ENCODE results near the gene RRP1.
A peak's percentile ranks its signal among the peaks of the same experiment; 100 is the strongest.

Gene RRP1

DNA sequence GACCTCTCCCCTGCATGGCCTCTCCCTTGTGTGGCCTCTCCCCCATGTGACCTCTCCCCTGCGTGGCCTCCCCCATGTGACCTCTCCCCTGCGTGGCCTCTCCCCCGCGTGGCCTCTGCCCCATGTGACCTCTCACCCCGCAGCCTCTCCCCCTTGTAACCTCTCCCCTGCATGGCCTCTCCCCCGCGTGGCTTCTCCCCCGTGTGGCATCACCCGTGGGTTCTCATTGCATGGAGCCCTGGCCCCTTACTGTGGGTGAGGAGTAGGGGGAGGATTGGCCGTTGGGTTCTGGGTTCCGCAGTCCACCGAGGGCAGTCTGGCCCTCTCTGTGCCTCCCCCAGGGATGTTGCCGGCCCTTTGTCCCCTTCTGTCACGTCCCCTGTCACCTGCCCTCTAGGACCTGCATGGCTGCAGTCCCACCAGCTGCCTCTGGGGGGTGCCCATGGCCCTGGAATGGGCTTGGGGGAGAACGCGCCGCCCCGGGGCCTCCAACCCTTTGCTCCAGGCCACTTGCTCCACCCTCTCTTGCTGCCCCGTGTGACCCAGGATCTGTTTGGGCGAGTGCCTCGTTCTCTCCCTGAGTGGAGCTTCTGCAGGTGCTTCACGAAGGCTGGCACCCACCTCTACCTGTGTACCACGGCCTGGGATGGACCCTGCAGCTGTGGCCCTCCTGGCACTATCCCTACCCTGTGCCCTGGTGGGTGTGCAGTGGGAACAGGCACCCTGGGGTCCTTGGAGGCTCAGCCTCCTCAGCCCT is 21.3 kb downstream of the RRP1 start:
- Mint-ChIP-seq H3K36me3 (ENCODE audit: low read depth) (peaks cover 25% of the 10 kb centered on the region), H3K27me3 (no peaks in the 10 kb centered on the region), H3K4me1 (ENCODE audit: low read depth) (peaks cover 8% of the 10 kb centered on the region), H3K4me3 (no peak overlapping the region), H3K9me3 (no peaks in the 10 kb centered on the region), H3K27ac (peak overlapping the region; percentile 22)
- DNase-seq = peak; percentile 95

DNA sequence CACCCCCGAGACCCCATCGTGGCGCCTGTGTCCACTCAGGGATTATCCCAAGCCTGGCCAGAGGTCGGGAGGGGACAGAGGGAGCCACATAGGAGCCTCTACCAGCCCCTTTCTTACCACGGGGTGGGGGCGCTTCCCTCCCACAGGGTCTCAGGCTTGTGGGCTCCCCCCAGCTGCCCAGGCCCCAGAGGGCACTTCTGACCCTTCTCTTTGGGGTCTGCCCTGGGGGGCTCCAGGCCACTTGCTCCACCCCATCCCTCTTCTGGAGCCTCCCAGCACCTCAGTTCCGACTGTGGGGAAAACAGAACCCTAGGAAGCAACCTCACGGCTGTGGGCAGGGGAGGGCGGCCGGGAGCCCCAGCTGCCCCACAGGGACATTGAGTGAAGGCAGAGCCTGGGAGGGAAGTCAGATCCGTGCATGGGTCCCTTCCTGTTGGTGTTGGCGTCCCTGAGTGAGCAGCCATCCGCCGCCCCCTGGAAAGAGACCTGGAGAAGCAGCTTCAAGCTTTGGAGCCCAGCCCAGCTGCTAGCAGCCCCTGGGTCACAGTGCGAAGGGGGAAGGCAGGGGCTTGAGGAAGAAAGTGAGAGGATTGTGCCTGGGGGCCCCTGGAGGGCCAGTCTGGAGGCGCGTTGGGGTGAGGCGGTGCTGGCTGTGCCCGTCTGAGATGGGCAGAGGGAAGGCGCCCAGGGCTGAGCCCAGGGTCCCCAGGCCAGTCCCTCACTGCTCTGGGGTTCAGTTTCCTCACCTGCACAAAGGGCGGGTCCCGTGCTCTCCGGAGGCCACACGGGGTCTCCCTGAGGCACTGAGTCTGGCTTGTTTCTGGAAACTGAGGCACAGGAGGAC is 22.1 kb downstream of the RRP1 start:
- Mint-ChIP-seq H3K4me3 (no peak overlapping the region), H3K4me1 (ENCODE audit: low read depth) (peaks cover 8% of the 10 kb centered on the region), H3K9me3 (no peaks in the 10 kb centered on the region), H3K36me3 (ENCODE audit: low read depth) (peaks cover 17% of the 10 kb centered on the region), H3K27ac (no peak overlapping the region), H3K27me3 (no peaks in the 10 kb centered on the region)
- no peak for DNase-seq

DNA sequence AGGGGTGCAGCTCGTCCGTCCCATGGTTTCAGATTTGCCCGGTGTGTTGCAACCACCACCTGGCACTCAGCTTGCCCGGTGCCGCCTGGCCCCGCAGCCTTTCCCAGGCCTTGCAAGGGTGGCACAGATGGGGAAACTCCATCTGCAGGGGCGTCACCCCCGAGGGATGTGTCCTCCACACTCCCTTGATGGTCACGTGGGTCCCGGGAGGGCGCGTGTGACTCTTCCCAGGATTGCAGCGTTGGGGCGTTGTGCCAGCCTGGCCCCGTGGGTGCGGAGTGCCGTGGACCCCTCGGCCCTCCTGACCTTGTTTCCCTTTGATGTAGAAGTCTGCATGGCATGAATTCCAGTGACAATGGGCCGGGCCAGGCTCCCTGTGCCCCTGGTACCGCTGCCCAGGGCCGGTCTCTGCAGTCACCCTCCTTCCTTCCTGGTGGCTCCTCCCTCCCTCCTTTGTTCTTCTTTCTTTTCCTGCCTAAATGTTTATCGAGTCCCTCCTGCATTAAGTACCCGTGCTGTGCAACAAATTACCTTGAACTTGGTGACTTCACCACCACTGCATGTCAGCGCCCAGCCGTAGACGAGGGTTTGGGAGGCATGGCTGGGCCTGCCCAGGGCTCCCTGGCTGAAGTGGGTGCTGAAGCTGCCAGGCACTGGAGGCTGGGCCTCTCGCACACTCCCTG is 22.9 kb downstream of the RRP1 start:
- peaks cover 8% of the 10 kb centered on the region for H3K4me1 Mint-ChIP-seq (ENCODE audit: low read depth)
- H3K27me3 Mint-ChIP-seq = no peaks in the 10 kb centered on the region
- no peak overlapping the region for H3K4me3 Mint-ChIP-seq
- H3K9me3 Mint-ChIP-seq = no peaks in the 10 kb centered on the region
- no peak for DNase-seq
- peaks cover 11% of the 10 kb centered on the region for H3K36me3 Mint-ChIP-seq (ENCODE audit: low read depth)
- no peak overlapping the region for H3K27ac Mint-ChIP-seq

- Mint-ChIP-seq H3K36me3 (ENCODE audit: low read depth) (peaks cover 11% of the 10 kb centered on the region), H3K27me3 (no peaks in the 10 kb centered on the region), H3K27ac (no peak overlapping the region), H3K4me1 (ENCODE audit: low read depth) (peaks cover 8% of the 10 kb centered on the region), H3K4me3 (no peak overlapping the region), H3K9me3 (no peaks in the 10 kb centered on the region)
- no peak for DNase-seq
Measured at GRCh38 chr21:43812957-43813655, 23.7 kb downstream of the RRP1 start.

DNA sequence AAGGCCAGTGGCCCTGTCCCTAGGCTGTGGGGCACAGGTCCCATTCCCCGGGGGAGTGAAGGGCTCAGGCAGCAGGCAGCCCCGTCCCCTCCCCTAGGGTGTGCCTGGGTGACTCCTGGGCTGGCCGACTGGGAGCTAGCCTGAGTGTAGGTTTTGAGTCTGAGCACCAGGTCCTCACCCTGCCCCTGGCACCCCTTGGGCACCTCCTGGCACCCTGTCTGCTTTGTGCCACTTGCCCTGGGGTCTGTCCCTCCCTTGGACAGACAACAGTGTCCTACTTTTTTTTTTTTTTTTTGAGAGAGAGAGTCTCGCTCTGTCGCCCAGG is 24.2 kb downstream of the RRP1 start:
- Mint-ChIP-seq H3K36me3 (ENCODE audit: low read depth) (peaks cover 10% of the 10 kb centered on the region), H3K4me3 (no peak overlapping the region), H3K4me1 (ENCODE audit: low read depth) (peaks cover 8% of the 10 kb centered on the region), H3K27me3 (no peaks in the 10 kb centered on the region), H3K9me3 (peaks cover 2% of the 10 kb centered on the region), H3K27ac (no peak overlapping the region)
- no peak for DNase-seq

GRCh38 chr21:43814215-43815106 is 25.1 kb downstream of the RRP1 start:
- Mint-ChIP-seq H3K36me3 (ENCODE audit: low read depth) (peaks cover 10% of the 10 kb centered on the region), H3K4me3 (no peak overlapping the region), H3K9me3 (peaks cover 5% of the 10 kb centered on the region), H3K27ac (no peak overlapping the region), H3K4me1 (ENCODE audit: low read depth) (peaks cover 8% of the 10 kb centered on the region), H3K27me3 (no peaks in the 10 kb centered on the region)
- no peak for DNase-seq

DNA sequence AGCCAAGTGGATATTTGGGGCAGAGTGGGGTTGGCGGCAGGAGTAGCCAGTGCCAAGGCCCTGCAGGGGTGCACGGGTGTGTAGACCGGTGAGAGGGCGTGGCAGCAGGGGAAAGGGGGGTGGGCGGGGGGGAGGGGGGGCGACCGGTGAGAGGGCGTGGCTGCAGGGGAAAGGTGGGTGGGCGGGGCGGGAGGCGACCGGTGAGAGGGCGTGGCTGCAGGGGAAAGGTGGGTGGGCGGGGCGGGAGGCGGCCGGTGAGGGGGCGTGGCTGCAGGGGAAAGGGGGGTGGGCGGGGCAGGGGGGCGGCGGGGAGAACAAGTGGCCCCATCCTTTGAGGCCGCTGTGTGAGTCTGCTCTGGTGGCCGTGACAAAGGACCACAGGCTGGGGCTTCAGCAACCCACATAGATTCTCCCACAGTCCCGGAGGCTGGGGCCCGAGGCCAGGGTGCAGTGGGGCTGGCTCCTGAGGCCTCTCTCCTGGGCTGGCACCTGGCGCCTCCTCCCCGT is 25.8 kb downstream of the RRP1 start:
- no peaks in the 10 kb centered on the region for H3K27me3 Mint-ChIP-seq
- H3K36me3 Mint-ChIP-seq (ENCODE audit: low read depth) = peaks cover 5% of the 10 kb centered on the region
- no peak overlapping the region for H3K27ac Mint-ChIP-seq
- DNase-seq = no peak
- peaks cover 8% of the 10 kb centered on the region for H3K4me1 Mint-ChIP-seq (ENCODE audit: low read depth)
- no peak overlapping the region for H3K4me3 Mint-ChIP-seq
- peaks cover 5% of the 10 kb centered on the region for H3K9me3 Mint-ChIP-seq

- Mint-ChIP-seq H3K4me3 (no peak overlapping the region), H3K9me3 (peaks cover 5% of the 10 kb centered on the region), H3K4me1 (ENCODE audit: low read depth) (peaks cover 4% of the 10 kb centered on the region), H3K36me3 (ENCODE audit: low read depth) (peaks cover 5% of the 10 kb centered on the region), H3K27ac (no peak overlapping the region), H3K27me3 (no peaks in the 10 kb centered on the region)
- no peak for DNase-seq
Measured at GRCh38 chr21:43815991-43816390, 26.6 kb downstream of the RRP1 start.

DNA sequence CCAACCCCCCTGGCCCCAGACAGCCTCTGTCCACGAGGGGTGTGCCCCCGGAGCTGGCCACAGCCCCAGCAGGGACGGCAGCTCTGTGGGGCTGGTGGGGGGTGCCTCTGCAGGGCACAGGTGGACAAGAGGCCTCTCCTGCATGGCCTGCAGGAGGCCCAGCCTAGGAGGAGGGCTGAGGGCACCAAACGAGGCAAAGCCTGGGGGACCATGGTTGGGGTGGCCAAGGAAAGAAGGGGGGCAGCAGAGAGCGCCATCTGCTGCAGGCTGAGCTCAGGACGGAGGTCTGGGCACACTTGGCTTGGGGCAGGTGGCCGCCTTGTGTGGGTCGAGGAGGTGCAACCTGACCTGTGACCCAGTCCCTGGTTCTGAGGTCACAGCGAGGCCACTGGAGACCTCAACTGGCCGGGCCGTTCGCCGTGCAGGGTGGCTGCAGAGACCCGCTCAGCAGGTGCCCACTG is 27.3 kb downstream of the RRP1 start:
- H3K4me1 Mint-ChIP-seq (ENCODE audit: low read depth) = peaks cover 4% of the 10 kb centered on the region
- no peak overlapping the region for H3K27ac Mint-ChIP-seq
- H3K27me3 Mint-ChIP-seq = no peaks in the 10 kb centered on the region
- DNase-seq = no peak
- peaks cover 5% of the 10 kb centered on the region for H3K36me3 Mint-ChIP-seq (ENCODE audit: low read depth)
- H3K9me3 Mint-ChIP-seq = peaks cover 5% of the 10 kb centered on the region
- no peak overlapping the region for H3K4me3 Mint-ChIP-seq

DNA sequence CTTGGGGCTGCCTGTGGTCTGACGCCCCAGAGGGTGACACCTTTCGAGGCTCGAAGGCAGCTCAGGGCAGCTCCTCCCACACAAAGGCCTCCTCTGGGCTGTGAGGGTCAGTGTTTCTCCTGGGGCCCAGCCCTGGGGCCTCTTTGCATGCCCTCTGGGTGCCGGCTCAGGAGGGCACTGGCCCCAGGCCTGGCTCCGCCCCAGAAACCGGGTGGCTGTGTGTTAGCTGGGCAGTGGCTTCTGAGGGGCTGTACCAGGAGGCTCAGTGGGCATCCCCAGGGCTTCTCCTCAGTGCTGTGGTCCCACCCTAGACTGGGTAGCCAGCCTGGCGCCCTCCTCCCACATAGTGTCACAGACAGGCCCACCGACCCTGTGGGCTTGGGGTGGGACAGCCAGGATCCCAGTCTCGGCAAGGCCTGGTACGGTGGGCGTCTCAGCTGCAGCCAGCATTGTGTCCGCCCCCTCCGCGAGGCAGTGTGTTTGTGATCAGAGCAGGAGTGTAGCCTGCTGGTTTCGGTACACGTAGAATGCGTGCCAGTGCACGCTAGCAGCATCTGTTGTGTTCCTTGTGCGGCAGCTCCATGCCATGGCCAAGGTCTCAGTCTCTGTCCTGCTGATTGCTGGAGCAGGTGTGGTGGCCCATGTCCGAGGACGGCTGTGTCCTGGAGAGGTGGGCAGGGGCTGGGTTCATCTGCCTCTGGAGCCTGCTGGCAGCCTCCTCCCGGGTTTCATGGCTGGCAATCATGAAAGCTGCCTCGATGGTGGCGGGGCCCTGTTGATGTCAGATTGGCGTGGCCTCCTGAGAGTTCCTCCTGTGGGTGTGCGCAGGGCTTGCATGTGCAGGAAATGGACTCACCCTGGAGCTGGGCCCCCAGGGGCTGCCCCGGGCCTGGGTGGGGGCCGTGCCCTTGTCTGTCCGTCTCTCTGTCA is 28.0 kb downstream of the RRP1 start:
- no peak for DNase-seq
- Mint-ChIP-seq H3K9me3 (peaks cover 5% of the 10 kb centered on the region), H3K4me1 (ENCODE audit: low read depth) (peaks cover 4% of the 10 kb centered on the region), H3K36me3 (ENCODE audit: low read depth) (peaks cover 5% of the 10 kb centered on the region), H3K27me3 (no peaks in the 10 kb centered on the region), H3K27ac (no peak overlapping the region), H3K4me3 (no peak overlapping the region)

DNA sequence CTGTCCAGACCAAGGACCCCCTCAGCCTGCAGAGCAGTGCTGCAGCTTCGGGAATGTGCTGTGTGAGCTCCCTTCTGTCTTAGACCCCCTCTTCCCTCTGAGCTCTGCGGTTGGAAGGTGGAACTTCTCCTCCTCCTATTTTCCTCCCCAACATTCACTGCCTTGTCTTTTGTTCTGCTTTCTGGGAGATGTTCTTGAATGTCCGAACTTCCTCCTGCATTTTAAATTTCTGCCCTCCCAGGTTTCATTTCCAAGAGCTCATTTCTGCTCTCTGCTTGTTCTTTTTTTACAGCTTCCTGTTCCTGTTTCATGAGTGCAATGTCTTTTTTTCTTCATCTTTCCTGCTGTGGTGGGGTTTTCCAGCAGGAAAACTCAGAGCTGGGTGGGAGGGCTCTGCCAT is 29.3 kb downstream of the RRP1 start:
- no peak for DNase-seq
- Mint-ChIP-seq H3K36me3 (ENCODE audit: low read depth) (peaks cover 5% of the 10 kb centered on the region), H3K9me3 (peaks cover 5% of the 10 kb centered on the region), H3K27me3 (no peaks in the 10 kb centered on the region), H3K4me3 (no peak overlapping the region), H3K4me1 (ENCODE audit: low read depth) (peaks cover 4% of the 10 kb centered on the region), H3K27ac (no peak overlapping the region)

- Mint-ChIP-seq H3K27me3 (no peaks in the 10 kb centered on the region), H3K4me1 (ENCODE audit: low read depth) (peaks cover 4% of the 10 kb centered on the region), H3K36me3 (ENCODE audit: low read depth) (peaks cover 5% of the 10 kb centered on the region), H3K9me3 (peaks cover 5% of the 10 kb centered on the region), H3K27ac (no peak overlapping the region), H3K4me3 (no peak overlapping the region)
- no peak for DNase-seq
Measured at GRCh38 chr21:43819511-43820405, 30.4 kb downstream of the RRP1 start.

Measured in activated T-cell treated with anti-CD3 and anti-CD28 coated beads, Interleukin-2, amount 50 U/mL, for 24 hours (primary cell).